ENCODE results near the gene PGAM5. TPM values are rescaled to one million over a fixed set of nuclear protein-coding genes. Genes with fewer than 3 reads are reported as not detected.

Gene PGAM5
- total and polyA plus RNA-seq, 4 donors: 11.0 to 32.4 (median 23.1) TPM

DNA sequence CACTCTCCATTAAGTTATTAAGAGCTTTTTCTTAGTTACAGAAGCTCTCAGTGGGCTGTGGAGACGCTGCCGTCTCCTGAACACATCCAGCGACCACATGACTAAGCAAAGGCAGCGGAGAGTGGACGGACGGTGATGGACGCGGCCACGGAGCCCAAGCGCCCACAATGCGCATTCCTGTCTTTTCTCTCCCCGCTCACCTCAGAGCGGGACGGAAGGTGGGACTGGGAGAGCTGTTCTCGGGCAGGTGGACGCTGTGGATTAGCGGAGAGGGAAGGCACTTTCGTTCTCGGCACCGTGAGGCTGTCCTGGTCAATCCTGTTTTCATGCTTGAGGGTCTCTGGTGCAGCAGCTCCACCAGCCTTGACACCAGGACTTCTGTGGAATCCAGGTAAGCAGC is 53.6 kb downstream of the PGAM5 start:
- H3K4me1 ChIP-seq (ENCODE audit: control insufficient read depth in 5 of 5, insufficient read depth in 5 of 5, low read length in 5 of 5): peaks cover 0 to 18% (median 8%) of the 10 kb centered on the region in 5 donors
- TF ChIP-seq, protein P1, sequence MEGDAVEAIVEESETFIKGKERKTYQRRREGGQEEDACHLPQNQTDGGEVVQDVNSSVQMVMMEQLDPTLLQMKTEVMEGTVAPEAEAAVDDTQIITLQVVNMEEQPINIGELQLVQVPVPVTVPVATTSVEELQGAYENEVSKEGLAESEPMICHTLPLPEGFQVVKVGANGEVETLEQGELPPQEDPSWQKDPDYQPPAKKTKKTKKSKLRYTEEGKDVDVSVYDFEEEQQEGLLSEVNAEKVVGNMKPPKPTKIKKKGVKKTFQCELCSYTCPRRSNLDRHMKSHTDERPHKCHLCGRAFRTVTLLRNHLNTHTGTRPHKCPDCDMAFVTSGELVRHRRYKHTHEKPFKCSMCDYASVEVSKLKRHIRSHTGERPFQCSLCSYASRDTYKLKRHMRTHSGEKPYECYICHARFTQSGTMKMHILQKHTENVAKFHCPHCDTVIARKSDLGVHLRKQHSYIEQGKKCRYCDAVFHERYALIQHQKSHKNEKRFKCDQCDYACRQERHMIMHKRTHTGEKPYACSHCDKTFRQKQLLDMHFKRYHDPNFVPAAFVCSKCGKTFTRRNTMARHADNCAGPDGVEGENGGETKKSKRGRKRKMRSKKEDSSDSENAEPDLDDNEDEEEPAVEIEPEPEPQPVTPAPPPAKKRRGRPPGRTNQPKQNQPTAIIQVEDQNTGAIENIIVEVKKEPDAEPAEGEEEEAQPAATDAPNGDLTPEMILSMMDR (IDR thresholded peaks at IDR 0.05; ENCODE audit: control extremely low read depth, extremely low read depth): no peak
- no peaks in the 10 kb centered on the region for H3K9me3 ChIP-seq (ENCODE audit: control insufficient read depth in 4 of 4, insufficient read depth in 3 of 4, low read length in 3 of 4)
- H3K9ac ChIP-seq (ENCODE audit: insufficient read depth in 1 of 2, low read length in 2 of 2): no peak overlapping the region
- 94% methylated on average over 20 of the region's 20 CpGs for WGBS, 2 donors
- ATAC-seq (ENCODE audit: insufficient read depth, low FRiP score): no peak
- H3K27ac ChIP-seq (ENCODE audit: low read depth in 1 of 2, low read length in 1 of 2): no peak overlapping the region
- DNase-seq: no peak
- no peaks in the 10 kb centered on the region for H3K27me3 ChIP-seq (ENCODE audit: control insufficient read depth in 3 of 3, insufficient read depth in 3 of 3, low read length in 2 of 3)
- peaks cover 0 to 2% (median 0%) of the 10 kb centered on the region in 4 donors for H3K36me3 ChIP-seq (ENCODE audit: control insufficient read depth in 4 of 4, insufficient read depth in 4 of 4, low read length in 4 of 4)
- H3K4me3 ChIP-seq: no peak overlapping the region

DNA sequence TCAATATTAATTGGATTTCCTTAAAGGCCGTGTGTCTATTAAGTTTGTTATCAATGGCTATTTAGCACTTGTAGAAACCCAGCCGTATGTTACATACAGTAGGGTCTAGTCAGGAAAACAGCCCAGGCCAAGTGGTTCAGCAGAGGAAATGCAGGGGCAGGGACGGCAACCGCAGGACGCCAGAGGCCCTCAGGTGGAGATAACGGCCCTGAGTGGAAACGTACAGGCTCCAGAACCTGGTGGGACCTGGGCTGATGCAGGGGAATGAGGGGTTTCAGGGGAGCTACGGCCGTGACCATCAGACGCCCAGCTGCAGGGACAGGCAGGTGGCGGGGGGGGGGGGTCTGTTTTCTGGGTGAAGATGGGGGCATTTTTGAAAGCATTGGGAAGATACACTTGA is 54.7 kb downstream of the PGAM5 start:
- peaks cover 0 to 9% (median 3%) of the 10 kb centered on the region in 4 donors for H3K36me3 ChIP-seq (ENCODE audit: control insufficient read depth in 4 of 4, insufficient read depth in 4 of 4, low read length in 4 of 4)
- no peaks in the 10 kb centered on the region for H3K9me3 ChIP-seq (ENCODE audit: control insufficient read depth in 4 of 4, insufficient read depth in 3 of 4, low read length in 3 of 4)
- peak overlapping the region in 1 of 2 donors; percentile 49 for H3K27ac ChIP-seq (ENCODE audit: low read depth in 1 of 2, low read length in 1 of 2)
- WGBS, 2 donors: 26 to 63% methylated on average over 11 of the region's 11 CpGs
- H3K4me1 ChIP-seq (ENCODE audit: control insufficient read depth in 5 of 5, insufficient read depth in 5 of 5, low read length in 5 of 5): peaks cover 0 to 12% (median 8%) of the 10 kb centered on the region in 5 donors
- TF ChIP-seq, protein P1 (IDR thresholded peaks at IDR 0.05; ENCODE audit: control extremely low read depth, extremely low read depth): no peak
- no peaks in the 10 kb centered on the region for H3K27me3 ChIP-seq (ENCODE audit: control insufficient read depth in 3 of 3, insufficient read depth in 3 of 3, low read length in 2 of 3)
- DNase-seq: no peak
- no peak for ATAC-seq (ENCODE audit: insufficient read depth, low FRiP score)
- H3K4me3 ChIP-seq: no peak overlapping the region
- H3K9ac ChIP-seq (ENCODE audit: insufficient read depth in 1 of 2, low read length in 2 of 2): no peak overlapping the region

DNA sequence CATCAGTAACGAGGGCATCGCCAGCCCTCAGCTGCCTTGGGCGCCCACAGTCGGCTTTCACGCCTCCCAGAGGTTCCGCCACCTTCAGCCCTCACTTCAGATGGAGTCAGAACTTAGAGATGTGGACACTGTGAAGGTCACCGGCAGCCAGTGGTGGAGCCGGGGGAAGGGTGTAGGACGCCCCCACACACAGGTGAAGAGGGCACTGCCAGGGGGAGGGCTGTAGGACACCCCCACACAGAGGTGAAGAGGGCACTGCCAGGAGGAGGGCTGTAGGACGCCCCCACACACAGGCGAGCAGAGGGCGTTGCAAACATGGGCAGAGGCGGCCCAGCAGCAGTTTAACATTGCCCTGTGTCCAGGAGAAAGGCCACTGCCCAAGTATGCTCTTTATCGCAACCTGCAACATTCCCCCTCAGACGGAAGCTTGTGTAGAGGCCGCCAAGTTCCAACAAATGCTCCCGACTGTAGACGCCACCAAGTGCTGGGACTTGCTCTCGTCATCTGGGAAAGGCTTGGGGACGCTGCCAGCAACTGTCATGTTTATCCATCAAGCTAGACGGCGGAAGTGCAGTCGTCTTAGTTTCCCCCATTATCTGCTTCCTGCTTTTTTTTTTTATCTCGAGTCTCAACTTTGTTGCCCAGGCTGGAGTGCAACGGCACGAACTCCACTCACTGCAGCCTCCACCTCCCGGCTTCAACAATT is 55.9 kb downstream of the PGAM5 start:
- no peaks in the 10 kb centered on the region for H3K9me3 ChIP-seq (ENCODE audit: control insufficient read depth in 4 of 4, insufficient read depth in 3 of 4, low read length in 3 of 4)
- TF ChIP-seq, protein P1 (IDR thresholded peaks at IDR 0.05; ENCODE audit: control extremely low read depth, extremely low read depth): no peak
- H3K9ac ChIP-seq (ENCODE audit: insufficient read depth in 1 of 2, low read length in 2 of 2): no peak overlapping the region
- H3K27me3 ChIP-seq (ENCODE audit: control insufficient read depth in 3 of 3, insufficient read depth in 3 of 3, low read length in 2 of 3): no peaks in the 10 kb centered on the region
- ATAC-seq (ENCODE audit: insufficient read depth, low FRiP score) (no peak), DNase-seq (peak; percentile 81 to 87 (median 82))
- H3K36me3 ChIP-seq (ENCODE audit: control insufficient read depth in 4 of 4, insufficient read depth in 4 of 4, low read length in 4 of 4): peaks cover 4 to 10% (median 7%) of the 10 kb centered on the region in 4 donors
- peaks cover 0 to 12% (median 5%) of the 10 kb centered on the region in 5 donors for H3K4me1 ChIP-seq (ENCODE audit: control insufficient read depth in 5 of 5, insufficient read depth in 5 of 5, low read length in 5 of 5)
- H3K27ac ChIP-seq (ENCODE audit: low read depth in 1 of 2, low read length in 1 of 2): peak overlapping the region; percentile 47 to 79
- H3K4me3 ChIP-seq: no peak overlapping the region
- 27 to 37% methylated on average over 27 of the region's 27 CpGs for WGBS, 2 donors
